HG03575 (cell line): ENCODE results near the gene ARPC2.
"Not testable (repeated sequence)": the region's sequence is repeated elsewhere in the genome, so short reads cannot be mapped to it uniquely, and the experiment has no call there.

ENCODE experiments used
- ATAC-seq: cut with Tn5 transposase; IDR thresholded peaks from one replicate; pipeline ENCODE4 v1.9.1; 2021; ENCODE audit not compliant: unreplicated experiment, insufficient number of reproducible peaks, low FRiP score; ENCODE audit errors: extremely low read depth

The ARPC2 gene

DNA sequence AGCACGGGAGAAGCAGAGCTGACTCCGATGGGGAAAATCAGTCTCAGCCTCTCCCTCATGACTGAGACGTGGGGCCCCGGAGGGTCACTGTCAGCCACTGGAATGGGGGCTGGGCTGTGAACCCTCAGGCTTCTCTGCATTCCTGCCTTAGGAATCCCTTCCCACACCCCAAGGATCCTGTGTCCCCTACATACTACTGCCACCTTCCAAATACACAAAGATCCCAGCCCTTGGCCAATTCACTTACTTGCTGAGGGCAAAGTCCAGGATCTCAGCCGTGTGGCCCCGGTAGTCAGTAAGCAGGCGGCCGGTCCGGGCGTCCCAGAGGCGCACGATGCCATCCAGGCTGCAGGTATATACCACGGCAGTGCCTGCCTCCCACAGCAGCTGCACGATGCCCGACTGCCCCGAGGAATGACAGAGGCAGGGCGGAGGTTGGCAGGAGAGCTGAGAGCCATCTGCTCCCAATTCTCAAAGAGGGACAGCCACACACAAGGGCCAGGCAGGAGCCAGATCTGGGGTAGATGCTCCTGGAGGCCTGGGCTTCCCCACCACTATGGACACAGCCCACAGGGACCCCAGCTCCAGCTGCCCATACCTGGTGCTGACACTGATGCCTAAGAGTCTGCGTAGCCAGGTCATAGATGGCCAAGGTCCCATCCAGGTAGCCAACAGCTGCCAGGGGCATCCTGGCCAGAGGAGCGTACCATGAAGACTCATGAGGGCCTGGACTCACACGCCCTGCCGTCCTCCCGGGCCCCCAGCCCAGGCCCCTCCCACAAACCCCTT is 48.0 kb downstream of the ARPC2 start:
- no peak for ATAC-seq

DNA sequence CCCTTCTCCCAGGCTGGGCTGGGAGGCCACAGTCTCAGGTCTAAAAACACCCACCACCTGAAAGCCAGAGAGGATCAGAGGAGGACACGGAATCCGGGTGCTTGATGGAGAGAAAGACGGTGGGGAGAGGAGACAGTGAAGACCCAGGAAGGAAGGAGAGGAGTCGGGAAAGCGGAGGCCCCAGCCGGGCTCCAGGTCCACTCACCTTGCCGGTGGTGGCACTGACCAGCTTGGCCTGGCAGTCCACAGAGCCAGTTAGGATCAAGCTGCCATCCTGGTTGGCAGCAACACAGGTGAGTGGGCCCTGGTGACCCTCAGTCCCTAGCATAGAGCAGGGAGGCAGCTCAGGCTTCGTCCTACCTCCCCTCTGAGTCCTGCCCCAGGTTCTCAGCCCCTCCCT is 48.6 kb downstream of the ARPC2 start:
- no peak for ATAC-seq

DNA sequence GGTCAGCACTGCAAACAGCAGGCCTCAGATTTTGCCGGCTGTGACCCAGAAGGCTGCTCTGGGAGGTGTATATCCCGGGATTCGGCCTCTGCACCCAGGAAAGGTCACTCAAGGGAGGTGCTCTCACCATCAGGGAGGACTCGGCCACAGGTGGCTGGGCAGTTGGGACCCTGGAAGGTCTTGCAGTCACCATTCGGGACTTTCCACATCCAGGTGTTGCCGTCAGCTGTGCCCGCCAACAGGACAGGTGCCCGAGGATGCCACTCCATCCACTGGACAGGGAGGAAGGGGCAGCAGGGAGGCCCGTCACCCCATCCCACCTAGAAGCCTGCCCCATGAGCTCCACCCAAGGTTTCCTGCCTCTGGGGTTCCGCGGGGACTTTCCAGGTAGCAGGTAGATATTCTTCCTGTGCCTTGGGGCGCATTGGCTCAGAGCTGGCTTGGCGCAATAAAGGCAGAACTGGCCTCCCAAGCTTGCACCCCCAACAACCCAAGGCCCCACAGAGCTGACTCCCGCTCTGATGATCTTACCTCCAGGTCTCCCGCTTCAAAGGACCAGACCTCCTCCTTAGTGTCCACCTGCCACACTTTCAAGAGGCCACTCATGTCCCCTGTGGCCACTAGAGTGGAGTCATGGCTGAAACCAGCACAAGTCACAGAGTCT is 49.5 kb downstream of the ARPC2 start:
- no peak for ATAC-seq

DNA sequence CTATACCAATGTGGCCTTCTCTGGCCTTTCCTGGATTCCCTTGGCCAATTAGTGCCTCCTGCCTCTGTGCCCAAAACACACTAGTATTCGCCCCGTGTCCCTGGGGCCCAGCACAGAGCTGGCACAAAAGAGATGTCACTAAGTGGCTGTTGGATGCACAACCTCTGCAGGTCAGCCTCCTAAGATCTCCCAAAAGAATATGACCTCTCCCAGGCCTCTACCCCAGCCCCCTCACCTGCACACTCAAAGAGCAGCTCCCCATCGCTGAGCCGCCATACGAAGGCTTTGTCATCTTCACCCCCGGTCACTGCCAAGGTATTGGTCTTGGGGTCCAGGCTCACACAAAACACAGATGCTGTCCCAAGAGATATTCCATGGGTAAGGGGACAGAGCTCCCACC is 50.3 kb downstream of the ARPC2 start:
- no peak for ATAC-seq

DNA sequence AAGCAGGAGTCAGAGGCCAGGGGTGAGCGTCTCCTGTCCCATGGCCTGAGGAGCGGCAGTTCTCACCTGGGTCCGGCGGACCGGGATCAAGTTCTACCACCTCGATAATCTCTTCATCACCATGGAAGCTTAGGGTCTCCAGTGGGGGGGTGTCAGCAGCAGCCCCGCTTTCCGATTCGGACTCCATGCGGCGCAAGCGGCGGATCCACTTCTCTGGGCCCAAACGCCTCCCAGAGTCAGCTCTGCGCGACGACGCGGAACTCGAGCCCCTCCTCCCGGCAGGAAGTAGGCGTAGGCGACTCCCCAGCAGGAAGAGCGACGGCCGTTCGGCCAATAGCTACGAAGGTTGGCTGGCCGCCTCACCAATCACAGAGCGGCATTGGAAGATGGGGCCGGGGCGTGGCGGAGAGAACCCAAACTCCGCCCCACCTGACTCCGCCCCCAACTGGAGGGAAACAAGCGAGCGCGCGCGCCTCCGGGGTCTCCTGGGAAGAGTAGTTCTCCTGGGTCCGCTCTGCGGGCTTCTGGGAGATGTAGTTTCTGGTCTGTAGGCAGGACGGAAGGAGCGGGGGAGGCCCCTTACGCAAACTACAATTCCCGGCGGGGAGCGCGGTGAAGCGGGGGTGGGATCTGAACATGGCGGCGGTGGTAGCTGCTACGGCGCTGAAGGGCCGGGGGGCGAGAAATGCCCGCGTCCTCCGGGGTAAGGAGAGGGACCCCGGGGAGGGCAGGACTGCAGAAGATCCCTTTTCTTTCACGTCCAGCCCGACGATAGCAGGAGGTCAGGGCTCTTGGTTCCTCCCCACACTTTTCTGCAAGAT is 53.1 kb downstream of the ARPC2 start, which contains the start of the genes AAMP and PNKD:
Gene AAMP (minus strand): TSS at position 238 of the 821 bp plus-strand sequence. CDS start 51 bp downstream, at position 187.
Gene PNKD (plus strand): TSS at position 620 of the 821 bp plus-strand sequence. CDS start 17 bp downstream, at position 637.
- ATAC-seq, result peak; percentile 73

DNA sequence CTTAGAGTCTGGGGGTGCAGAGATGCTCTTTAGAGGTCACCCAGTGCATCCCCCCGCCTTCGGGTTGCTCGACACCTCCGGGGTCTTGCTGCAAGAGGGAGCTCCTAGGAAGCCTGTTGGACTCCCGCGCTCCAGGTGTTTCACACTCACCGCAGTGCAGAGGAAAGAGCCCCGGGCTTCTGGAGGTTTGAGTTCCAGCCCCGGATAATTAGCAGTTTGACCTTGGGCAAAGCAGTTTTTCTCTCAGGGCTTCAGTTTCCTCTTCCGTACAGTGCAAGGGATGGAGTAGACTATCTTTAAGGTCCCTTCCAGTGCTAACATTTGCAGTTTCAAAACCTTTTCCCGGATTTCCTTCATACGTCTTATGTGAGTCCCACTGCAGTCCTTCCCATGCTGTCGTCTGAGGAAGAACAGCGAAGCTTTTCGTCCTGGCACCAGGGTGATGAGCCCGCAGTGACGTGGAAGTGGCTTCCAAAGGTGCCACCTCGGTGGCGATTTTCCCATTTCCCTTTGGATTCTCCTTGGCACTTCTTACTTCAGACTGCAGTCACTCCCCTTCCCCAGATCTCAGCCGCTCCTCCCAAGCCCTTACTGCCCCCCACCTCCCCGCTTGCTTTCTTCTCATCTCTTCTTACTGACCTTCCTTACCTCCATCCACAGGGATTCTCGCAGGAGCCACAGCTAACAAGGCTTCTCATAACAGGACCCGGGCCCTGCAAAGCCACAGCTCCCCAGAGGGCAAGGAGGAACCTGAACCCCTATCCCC is 53.9 kb downstream of the ARPC2 start:
- ATAC-seq, result no peak

DNA sequence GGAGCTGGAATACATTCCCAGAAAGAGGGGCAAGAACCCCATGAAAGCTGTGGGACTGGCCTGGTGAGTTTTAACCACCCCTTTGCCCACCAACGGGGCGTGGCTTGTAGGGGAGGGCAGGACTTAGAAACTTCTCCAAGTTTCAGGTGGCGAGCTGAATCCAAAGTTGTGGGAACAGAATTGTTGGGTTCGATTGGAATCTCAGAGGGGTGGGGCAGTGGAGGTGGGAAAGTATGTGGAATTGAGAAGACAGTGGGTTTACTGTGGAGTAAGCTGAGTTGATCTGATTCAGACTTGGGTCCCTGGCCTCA is 54.5 kb downstream of the ARPC2 start:
- no peak for ATAC-seq

DNA sequence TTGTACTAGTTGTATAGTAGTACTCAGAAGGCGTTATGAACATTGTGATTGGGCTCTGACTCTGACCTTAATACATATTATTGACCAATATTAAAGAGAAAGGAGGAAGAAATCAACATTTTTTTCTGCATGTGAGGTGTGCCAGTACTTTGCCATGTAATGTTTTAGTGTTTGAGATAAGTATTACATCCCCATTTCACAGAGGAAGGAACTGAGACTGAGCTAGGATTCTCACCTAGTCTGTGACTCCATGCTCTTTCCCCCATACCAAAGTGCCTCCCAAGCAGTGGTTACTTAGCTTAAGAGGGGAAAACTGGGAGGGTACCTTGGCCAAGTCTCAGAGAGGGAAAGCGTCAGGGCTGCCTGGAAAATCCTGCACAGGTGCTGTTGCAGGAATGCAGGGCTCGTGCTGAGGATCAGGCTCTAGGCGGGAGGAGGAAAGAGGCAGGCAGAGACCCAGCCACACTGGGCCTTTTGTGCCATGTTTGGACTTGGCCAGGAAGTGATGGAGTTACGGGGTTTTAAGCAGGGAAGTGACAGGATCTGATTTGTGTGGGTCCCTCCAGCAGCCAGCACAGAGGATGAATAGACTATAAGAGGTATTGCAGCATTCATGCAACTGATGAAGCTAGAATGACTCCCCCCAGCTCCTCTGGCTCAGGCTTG is 55.0 kb downstream of the ARPC2 start:
- no peak for ATAC-seq

DNA sequence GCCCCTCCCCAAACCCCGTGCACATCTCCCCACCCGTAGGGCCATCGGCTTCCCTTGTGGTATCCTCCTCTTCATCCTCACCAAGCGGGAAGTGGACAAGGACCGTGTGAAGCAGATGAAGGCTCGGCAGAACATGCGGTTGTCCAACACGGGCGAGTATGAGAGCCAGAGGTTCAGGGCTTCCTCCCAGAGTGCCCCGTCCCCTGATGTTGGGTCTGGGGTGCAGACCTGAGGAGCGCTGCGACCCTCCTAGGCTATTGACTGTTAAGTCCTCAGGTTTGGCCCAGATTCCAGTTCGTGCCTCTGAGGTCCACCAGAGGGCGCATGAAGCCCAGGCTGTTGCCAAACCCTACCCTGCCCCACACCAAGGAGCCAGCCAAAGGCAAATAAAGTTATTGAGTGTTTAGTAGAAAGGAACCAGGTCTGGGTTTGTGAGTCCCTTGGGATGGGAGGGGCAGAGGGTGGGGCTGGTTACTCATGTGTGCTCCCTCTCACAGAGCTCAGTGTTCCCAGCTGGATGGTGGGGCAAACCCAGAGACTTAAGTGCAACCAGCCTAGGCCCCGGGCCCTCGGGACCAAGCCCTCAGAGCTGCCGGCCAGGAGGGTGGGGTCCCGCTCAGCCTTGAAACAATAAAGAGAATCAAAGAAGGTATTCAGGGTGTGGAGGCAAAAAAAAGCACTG is 55.7 kb downstream of the ARPC2 start:
- ATAC-seq, result no peak

DNA sequence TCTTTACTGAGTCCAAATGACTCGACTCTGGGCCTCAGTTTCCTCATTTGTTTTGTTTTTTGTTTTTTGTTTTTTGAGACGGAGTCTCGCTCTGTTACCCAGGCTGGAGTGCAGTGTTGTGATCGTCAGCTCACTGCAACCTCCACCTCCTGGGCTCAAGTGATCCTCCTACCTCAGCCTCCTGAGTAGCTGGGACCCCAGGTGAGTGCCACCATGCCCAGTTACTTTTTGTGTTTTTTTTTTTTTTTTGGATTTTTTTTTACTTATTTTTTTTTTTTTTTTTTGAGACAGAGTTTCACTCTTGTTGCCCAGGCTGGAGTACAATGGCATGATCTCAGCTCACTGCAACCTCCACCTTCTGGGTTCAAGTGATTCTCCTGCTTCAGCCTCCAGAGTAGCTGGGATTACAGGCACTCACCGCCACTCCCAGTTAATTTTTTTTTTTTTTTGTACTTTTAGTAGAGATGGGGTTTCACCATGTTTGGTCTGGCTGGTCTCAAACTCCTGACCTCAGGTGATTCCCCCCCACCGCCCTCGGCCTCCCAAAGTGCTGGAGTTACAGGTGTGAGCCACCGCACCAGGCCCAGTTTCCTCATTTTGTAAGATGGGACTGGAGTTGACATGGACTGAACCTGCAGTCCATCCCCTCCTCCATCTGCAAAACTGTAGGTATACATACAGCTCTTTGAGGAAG is 56.4 kb downstream of the ARPC2 start:
- ATAC-seq, result not testable (repeated sequence)

DNA sequence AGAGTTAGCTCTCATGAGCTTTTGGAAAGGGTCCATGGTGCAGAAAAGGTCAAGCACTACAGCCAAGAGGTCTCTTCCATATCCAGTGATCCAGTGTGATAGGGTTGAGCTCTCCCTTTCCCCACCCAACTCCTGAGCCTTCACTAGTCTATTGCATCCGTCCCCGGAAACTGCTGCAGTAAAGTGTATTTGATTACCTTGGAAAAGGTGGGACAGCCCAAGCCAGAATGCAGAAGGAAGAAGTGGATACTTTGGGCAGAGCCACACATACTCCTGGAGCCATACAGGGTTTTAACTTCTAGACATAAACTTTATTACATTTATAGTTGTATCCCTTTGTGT is 56.9 kb downstream of the ARPC2 start:
- no peak for ATAC-seq

DNA sequence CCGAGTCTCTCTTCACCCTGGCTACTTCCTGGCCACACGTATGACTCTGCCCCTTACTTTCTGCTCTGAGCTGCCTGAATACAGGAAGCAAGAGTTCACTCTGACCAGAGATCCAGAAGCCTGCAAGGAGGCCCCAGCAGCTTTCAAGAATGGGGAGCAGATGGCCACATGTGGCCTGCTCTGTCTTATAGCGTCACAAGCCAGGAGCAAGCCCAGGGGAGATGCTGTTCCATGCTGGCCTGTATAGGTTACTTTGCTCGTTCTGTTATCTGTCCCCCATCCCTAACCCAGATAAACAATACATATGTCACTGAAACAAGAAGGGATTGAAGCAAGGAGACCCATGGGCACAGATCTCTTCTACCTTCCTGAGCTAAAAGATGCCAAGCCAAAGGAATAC is 57.6 kb downstream of the ARPC2 start:
- ATAC-seq, result no peak

DNA sequence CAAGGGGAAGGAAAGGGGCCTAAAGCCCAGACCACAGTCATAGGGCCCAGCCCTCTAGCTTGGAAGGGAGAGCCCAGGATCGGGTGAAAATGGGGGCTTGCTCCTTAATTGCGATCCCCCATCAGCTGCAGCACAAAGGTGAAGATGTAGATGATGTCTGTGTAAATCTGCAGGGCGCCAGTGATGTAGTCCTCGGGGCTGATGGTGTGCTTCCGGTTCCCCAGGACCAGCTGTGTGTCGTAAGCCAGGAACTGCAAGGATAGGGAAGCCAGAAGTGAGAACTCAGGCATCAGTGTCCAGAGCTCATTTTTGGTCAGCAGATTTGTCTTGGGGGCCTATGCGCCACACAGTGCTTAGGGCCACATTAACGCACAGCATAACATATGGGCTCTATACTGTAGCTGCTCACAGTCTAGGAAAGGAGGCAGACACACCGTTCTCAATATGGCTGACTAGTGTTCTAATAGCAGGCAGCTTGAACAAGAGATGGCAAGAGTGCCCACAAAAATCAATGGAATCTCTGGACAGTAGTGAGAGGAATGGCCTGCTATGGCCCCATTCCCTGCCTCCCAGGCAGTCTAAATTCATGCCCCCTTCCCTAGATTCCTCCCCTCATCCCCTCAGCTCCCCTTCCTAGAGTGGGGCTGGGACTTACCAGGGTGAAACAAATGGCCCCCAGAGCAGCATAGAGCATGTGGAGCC is 58.5 kb downstream of the ARPC2 start:
- ATAC-seq, result no peak

DNA sequence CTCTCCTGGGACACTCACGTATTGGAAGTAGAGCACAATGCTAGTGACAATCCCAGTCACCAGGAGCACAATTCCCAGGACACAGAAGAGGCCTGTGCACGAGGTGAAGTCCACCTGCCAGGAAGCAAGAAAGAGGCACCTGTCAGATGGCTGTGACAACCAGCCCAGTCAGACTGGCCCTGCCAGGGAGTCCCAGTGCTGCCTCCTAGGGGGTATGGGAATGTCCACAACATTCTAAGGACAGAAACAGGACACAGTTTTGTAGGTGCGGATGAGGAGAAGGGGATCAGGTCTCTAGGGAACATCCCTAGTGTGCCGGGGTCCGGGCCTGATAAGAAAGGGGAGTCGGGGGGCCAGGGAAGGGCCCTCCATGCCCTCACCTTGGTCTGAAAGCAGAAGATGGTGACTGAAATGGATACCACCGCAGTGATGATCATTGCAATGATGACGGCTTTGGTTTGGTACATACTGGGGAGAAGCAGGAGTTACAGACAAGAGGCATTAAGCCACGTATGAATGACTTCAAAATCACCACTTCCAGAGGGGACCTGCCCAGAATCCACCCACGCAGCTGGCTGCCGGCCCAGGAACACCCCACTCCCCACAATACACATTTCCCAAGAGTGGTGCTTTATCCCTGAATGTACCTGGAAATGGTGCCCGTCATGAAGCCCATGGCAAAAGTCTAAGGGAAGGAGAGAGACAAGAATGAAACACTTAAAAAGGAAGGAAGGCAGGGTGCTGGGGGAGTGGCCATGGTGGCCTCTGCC is 60.2 kb downstream of the ARPC2 start:
- no peak for ATAC-seq

DNA sequence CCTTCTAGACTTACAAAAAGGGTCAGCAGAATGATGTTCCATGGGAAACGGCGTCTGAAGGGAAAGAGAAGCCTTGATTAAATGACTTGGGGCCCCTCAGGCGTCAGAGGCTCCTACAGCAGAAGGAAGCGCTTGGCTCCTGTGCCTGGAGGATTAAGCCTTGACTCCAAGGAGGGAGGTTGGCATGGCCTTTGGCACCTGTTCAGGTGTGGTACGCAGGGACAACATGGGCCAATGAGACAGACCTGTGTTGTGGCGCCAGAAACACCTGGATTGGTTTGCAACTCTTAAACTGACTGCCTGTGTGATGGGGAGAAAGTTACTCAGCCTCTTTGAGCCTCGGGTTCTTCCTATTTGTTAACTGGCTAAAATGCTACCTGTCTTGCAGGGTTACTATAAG is 60.9 kb downstream of the ARPC2 start:
- ATAC-seq, result no peak

DNA sequence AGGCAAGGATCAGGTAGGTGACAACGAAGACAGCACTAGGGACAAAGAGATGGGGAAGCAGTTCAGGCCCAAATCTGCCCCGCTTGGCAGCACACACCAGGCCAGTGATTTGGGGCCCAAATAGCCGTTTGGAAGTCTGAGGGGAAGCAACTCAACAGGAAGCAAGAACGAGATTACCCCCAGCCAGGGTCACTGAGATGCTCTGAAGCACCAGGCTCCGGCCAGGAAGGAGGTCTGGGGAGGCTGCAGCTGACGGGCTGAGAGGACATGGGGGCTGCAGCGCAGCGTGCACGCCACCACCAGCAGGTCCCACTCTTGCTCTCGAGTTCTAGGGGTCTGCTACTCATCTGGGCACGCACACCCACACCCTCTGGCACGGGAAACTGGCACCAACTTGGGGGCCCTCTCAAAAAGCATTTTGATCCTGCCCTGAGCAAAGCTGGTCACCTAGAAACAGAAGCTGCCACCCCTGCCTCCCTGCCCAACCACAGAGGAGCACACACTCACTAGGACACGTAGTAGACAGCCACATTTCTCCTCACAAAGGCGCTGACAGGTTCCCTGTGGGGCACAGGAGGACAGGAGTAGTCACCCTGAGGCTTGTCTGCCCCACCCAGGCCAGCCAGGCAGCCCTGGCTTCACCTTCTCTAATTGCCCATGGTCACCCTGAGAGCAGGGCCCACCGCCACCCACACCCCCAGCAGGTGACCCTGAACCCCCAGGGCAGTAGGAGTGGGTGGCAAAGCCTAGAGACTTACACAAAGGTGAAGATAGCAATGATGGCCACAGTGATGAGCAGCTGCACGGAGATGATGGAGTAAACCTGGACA is 61.8 kb downstream of the ARPC2 start:
- ATAC-seq, result no peak
